Thyroid gland (tissue), 4 donors: ENCODE data around the gene DRAXIN. TPM values are rescaled to one million over a fixed set of nuclear protein-coding genes. Genes with fewer than 3 reads are reported as not detected.

Experiments used
- DNase-seq, 2 donors: peaks; one replicate each; pipeline ENCODE4 v3.0.0-alpha.2; 2019
- H3K27ac ChIP-seq, 3 donors: fragments of 200-600 bp; sonication (generic); 1 replicate in 2 of 3; 2 replicates in 1 of 3; pipeline ENCODE4 v1.5.1; 2016 to 2019; ENCODE audit warnings: mild to moderate bottlenecking in 1 of 3, moderate library complexity in 1 of 3
- H3K27me3 ChIP-seq: fragments of 200-600 bp; sonication (generic); one replicate; pipeline ENCODE4 v1.5.1; 2019
- H3K36me3 ChIP-seq, 2 donors: fragments of 200-600 bp; sonication (generic); one replicate each; pipeline ENCODE4 v1.5.1; 2016 to 2019
- H3K4me1 ChIP-seq, 2 donors: fragments of 200-600 bp; sonication (generic); one replicate each; pipeline ENCODE4 v1.5.1; 2017 to 2019
- H3K4me3 ChIP-seq, 3 donors: fragments of 200-600 bp; sonication (generic); replicated peaks in 1 of 3; 1 replicate in 2 of 3; 2 replicates in 1 of 3; pipeline ENCODE4 v1.5.1; 2016; ENCODE audit warnings: mild to moderate bottlenecking in 1 of 3
- H3K9me3 ChIP-seq: fragments of 200-600 bp; sonication (generic); one replicate; pipeline ENCODE4 v1.5.1; 2017
- CTCF ChIP-seq, 6 experiments: fragments of 200-600 bp in 3 of 6; fragments of 450-650 bp in 3 of 6; sonication (generic) in 3 of 6; IDR thresholded peaks; one replicate each; pipeline ENCODE4 v1.5.1; 2016 to 2019; ENCODE audit warnings: antibody characterized with exemption in 6 of 6, mild to moderate bottlenecking in 2 of 6, inconsistent platforms in 1 of 6, moderate library complexity in 1 of 6
- POLR2A ChIP-seq, 2 donors: fragments of 450-650 bp; IDR thresholded peaks; one replicate each; pipeline ENCODE4 v1.6.1; 2017; ENCODE audit warnings: antibody characterized with exemption in 2 of 2, mild to moderate bottlenecking in 2 of 2, moderate library complexity in 1 of 2
- WGBS, 2 donors: methylation state at CpG; one replicate each; pipeline ENCODE4 v1.1.5; 2017; 5-methylcytosine and 5-hydroxymethylcytosine counted together
- intact Hi-C: fragments of 100-400 bp; cut with DNase I; formaldehyde crosslinking; loops from one replicate; pipeline ENCODE4 v1.15.1; 2023
- total RNA-seq, 4 donors: library from RNA; depleted of rRNA; stranded (reverse); fragments of >200 nt; gene quantifications; one replicate each; pipeline ENCODE4 v1.2.3, GENCODE V29; 2016

DRAXIN gene
- total RNA-seq, 4 donors from 2014 or later = not detected

GRCh38 chr1:11673089-11673769 lies 18.3 kb upstream of the DRAXIN start:
- intact Hi-C loops = no loop called here
- Histone ChIP-seq H3K4me3 (no peak overlapping the region), H3K27me3 (no peaks in the 10 kb centered on the region), H3K27ac (no peak overlapping the region), H3K36me3 (peaks cover 9 to 15% of the 10 kb centered on the region in 2 donors), H3K9me3 (no peaks in the 10 kb centered on the region), H3K4me1 (no peaks in the 10 kb centered on the region)
- TF ChIP-seq POLR2A (IDR thresholded peaks at IDR 0.05) (no peak), CTCF (IDR thresholded peaks at IDR 0.05) (no peak)
- 94 to 96% methylated on average over 9 to 12 of the region's 14 CpGs for WGBS, 2 donors
- no peak for DNase-seq

GRCh38 chr1:11674488-11674887 lies 17.0 kb upstream of the DRAXIN start:
- H3K36me3 ChIP-seq = peaks cover 9 to 15% of the 10 kb centered on the region in 2 donors
- 95 to 97% methylated on average over 6 to 8 of the region's 14 CpGs for WGBS, 2 donors

GRCh38 chr1:11675325-11675724 lies 16.2 kb upstream of the DRAXIN start:
- no peaks in the 10 kb centered on the region for H3K27me3 ChIP-seq
- no peak overlapping the region for H3K4me3 ChIP-seq
- no peaks in the 10 kb centered on the region for H3K9me3 ChIP-seq
- H3K36me3 ChIP-seq = peaks cover 9 to 15% of the 10 kb centered on the region in 2 donors
- TF ChIP-seq POLR2A (IDR thresholded peaks at IDR 0.05) (no peak), CTCF (IDR thresholded peaks at IDR 0.05) (no peak)
- no peak for DNase-seq
- peaks cover 3 to 5% of the 10 kb centered on the region in 2 donors for H3K4me1 ChIP-seq
- H3K27ac ChIP-seq = no peak overlapping the region
- WGBS, 2 donors = 87 to 96% methylated on average over 4 to 7 of the region's 10 CpGs
- intact Hi-C loops = no loop called here

More at GRCh38 chr1:11674488-11674887, 17.0 kb upstream of the DRAXIN start:
- H3K4me1 ChIP-seq = no peaks in the 10 kb centered on the region
- intact Hi-C loops = no loop called here
- no peaks in the 10 kb centered on the region for H3K9me3 ChIP-seq
- no peaks in the 10 kb centered on the region for H3K27me3 ChIP-seq
- no peak overlapping the region for H3K4me3 ChIP-seq
- H3K27ac ChIP-seq = no peak overlapping the region
- TF ChIP-seq CTCF (IDR thresholded peaks at IDR 0.05) = no peak
- no peak for TF ChIP-seq POLR2A (IDR thresholded peaks at IDR 0.05)
- DNase-seq = no peak

GRCh38 chr1:11676386-11677103 lies 15.0 kb upstream of the DRAXIN start:
- H3K27me3 ChIP-seq = no peaks in the 10 kb centered on the region
- TF ChIP-seq CTCF (IDR thresholded peaks at IDR 0.05) (no peak), POLR2A (IDR thresholded peaks at IDR 0.05) (no peak)
- H3K4me1 ChIP-seq = peaks cover 6 to 7% of the 10 kb centered on the region in 2 donors
- H3K36me3 ChIP-seq = peaks cover 9 to 15% of the 10 kb centered on the region in 2 donors
- no peak overlapping the region for H3K27ac ChIP-seq
- no peak overlapping the region for H3K4me3 ChIP-seq
- WGBS, 2 donors = 89 to 91% methylated on average over 8 of the region's 10 CpGs
- no peaks in the 10 kb centered on the region for H3K9me3 ChIP-seq
- intact Hi-C loops = no loop called here
- no peak for DNase-seq

- Histone ChIP-seq H3K9me3 (no peaks in the 10 kb centered on the region), H3K4me3 (no peak overlapping the region), H3K27ac (no peak overlapping the region), H3K36me3 (peaks cover 9 to 15% of the 10 kb centered on the region in 2 donors), H3K27me3 (no peaks in the 10 kb centered on the region), H3K4me1 (peaks cover 7 to 10% of the 10 kb centered on the region in 2 donors)
- intact Hi-C loops = no loop called here
- TF ChIP-seq CTCF (IDR thresholded peaks at IDR 0.05) = no peak
- TF ChIP-seq POLR2A (IDR thresholded peaks at IDR 0.05) = no peak
- 95 to 97% methylated on average over 2 of the region's 2 CpGs for WGBS, 2 donors
- DNase-seq = no peak
These were observed 13.1 kb upstream of the DRAXIN start for GRCh38 chr1:11678442-11678841.
